ENCODE measurements around the gene GIT2.
"Not testable (repeated sequence)": the region's sequence is repeated elsewhere in the genome, so short reads cannot be mapped to it uniquely, and the experiment has no call there.

The GIT2 gene

GRCh38 chr12:109944561-109945359 lies 51.4 kb downstream of the GIT2 start:
- DNase-seq (ENCODE audit: low spot score): no peak

GRCh38 chr12:109943811-109944210 lies 52.4 kb downstream of the GIT2 start:
- DNase-seq (ENCODE audit: low spot score): no peak

GRCh38 chr12:109940339-109940923 lies 55.7 kb downstream of the GIT2 start:
- no peak for DNase-seq (ENCODE audit: low spot score)

- DNase-seq (ENCODE audit: low spot score): no peak
Measured at GRCh38 chr12:109939504-109939903, 56.7 kb downstream of the GIT2 start.

- DNase-seq (ENCODE audit: low spot score): no peak
Measured at GRCh38 chr12:109938947-109939346, 57.2 kb downstream of the GIT2 start.

GRCh38 chr12:109937371-109937770 lies 58.8 kb downstream of the GIT2 start:
- DNase-seq (ENCODE audit: low spot score): no peak

- peak; percentile 3 for DNase-seq (ENCODE audit: low spot score)
Measured at GRCh38 chr12:109934026-109934425, 62.1 kb downstream of the GIT2 start.

GRCh38 chr12:109932878-109933503 lies 63.2 kb downstream of the GIT2 start:
- DNase-seq (ENCODE audit: low spot score): no peak

- DNase-seq (ENCODE audit: low spot score): no peak
Measured at GRCh38 chr12:109931143-109931542, 65.0 kb downstream of the GIT2 start.

GRCh38 chr12:109930028-109930800 lies 66.0 kb downstream of the GIT2 start:
- no peak for DNase-seq (ENCODE audit: low spot score)

GRCh38 chr12:109929326-109929725 lies 66.8 kb downstream of the GIT2 start:
- DNase-seq (ENCODE audit: low spot score): not testable (repeated sequence)

- no peak for DNase-seq (ENCODE audit: low spot score)
Measured at GRCh38 chr12:109928058-109928656, 68.0 kb downstream of the GIT2 start.

- peak; percentile 13 for DNase-seq (ENCODE audit: low spot score)
Measured at GRCh38 chr12:109927622-109928021, 68.5 kb downstream of the GIT2 start.

GRCh38 chr12:109926488-109927210 lies 69.5 kb downstream of the GIT2 start:
- no peak for DNase-seq (ENCODE audit: low spot score)

GRCh38 chr12:109926016-109926415 lies 70.2 kb downstream of the GIT2 start:
- no peak for DNase-seq (ENCODE audit: low spot score)

GRCh38 chr12:109925185-109925840 lies 70.9 kb downstream of the GIT2 start:
- DNase-seq (ENCODE audit: low spot score): no peak

GRCh38 chr12:109923481-109924245 lies 72.5 kb downstream of the GIT2 start:
- DNase-seq (ENCODE audit: low spot score): no peak

- DNase-seq (ENCODE audit: low spot score): no peak
Measured at GRCh38 chr12:109923038-109923437, 73.1 kb downstream of the GIT2 start.

- DNase-seq (ENCODE audit: low spot score): no peak
Measured at GRCh38 chr12:109921982-109922381, 74.2 kb downstream of the GIT2 start.

GRCh38 chr12:109920261-109920780 lies 75.8 kb downstream of the GIT2 start:
- no peak for DNase-seq (ENCODE audit: low spot score)
